Measurements from ENCODE around the gene RPN2.

The RPN2 gene

GRCh38 chr20:37261714-37262113, 82.6 kb downstream of the RPN2 start, which contains the start of gene GHRH:
Gene GHRH, minus strand, starts transcription at chr20:37261814. Its CDS starts 4,925 bp downstream, at chr20:37256889.
- H3K4me3 ChIP-seq (ENCODE audit: low read length) = no peak within 1 kb of the TSS
- H3K4me1 ChIP-seq (ENCODE audit: control insufficient read depth, insufficient read depth, low read length) = peaks cover 3% of the 10 kb centered on the region; the same call in 1 of the 2 replicates
- H3K27me3 ChIP-seq (ENCODE audit: control insufficient read depth, insufficient read depth, low read length) = no peaks in the 10 kb centered on the region
- no peak for DNase-seq (ENCODE audit: low read depth, low spot score)
- no peak within 1 kb of the TSS for H3K27ac ChIP-seq (ENCODE audit: low read length)
- no CpG with 5 or more reads among the region's 9 CpGs for WGBS (ENCODE audit: insufficient coverage, insufficient read length)
- H3K9me3 ChIP-seq (ENCODE audit: control insufficient read depth, insufficient read depth, low read length) = no peaks in the 10 kb centered on the region
- H3K36me3 ChIP-seq (ENCODE audit: control insufficient read depth, insufficient read depth, low read length) = no peaks in the 10 kb centered on the region; the same call in 1 of the 2 replicates

DNA sequence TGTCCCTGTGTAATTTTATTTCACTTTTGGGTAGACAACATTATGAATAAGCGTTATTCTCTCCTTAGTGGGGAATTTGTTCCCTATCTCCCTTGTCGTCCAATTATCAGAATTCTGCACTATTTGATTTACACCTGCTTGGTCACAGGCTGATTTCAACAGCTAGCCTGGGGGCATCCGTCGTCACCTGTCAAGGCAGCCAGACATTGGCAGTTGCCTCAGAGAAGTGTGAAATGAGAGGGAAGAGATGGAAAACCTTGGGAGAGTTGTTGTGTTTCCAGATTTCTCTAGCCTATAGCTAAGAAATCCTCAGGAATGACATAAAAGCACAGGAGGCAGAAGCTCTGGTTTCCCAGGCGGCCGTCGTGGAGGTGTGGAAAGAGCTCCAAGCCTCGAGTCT, 83.4 kb downstream of the RPN2 start:
- Histone ChIP-seq H3K4me3 (ENCODE audit: low read length) (no peak overlapping the region), H3K27ac (ENCODE audit: low read length) (no peak overlapping the region), H3K4me1 (ENCODE audit: control insufficient read depth, insufficient read depth, low read length) (peaks cover 3% of the 10 kb centered on the region; the same call in 1 of the 2 replicates), H3K36me3 (ENCODE audit: control insufficient read depth, insufficient read depth, low read length) (no peaks in the 10 kb centered on the region; the same call in 1 of the 2 replicates), H3K9me3 (ENCODE audit: control insufficient read depth, insufficient read depth, low read length) (no peaks in the 10 kb centered on the region), H3K27me3 (ENCODE audit: control insufficient read depth, insufficient read depth, low read length) (no peaks in the 10 kb centered on the region)
- DNase-seq (ENCODE audit: low read depth, low spot score) = no peak
- WGBS (ENCODE audit: insufficient coverage, insufficient read length) = no CpG with 5 or more reads among the region's 8 CpGs

DNA sequence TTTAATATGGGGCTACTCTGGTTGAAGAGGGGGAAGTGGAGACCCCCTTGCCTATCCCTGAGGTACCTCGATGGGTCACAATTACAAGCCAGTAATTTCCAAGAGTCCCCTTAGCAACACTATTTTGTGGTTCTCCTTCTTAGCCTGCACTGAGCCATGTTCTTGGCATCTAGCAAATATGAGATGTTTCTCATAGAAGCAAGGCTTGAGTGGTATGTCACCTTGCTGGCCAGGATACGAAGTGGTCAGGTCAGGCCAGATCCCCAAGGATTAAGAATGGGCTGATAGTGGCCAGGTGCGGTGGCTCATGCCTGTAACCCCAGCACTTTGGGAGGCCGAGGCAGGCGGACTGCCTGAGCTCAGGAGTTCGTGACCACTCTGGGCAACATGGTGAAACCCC, 84.6 kb downstream of the RPN2 start:
- no peak overlapping the region for H3K4me3 ChIP-seq (ENCODE audit: low read length)
- H3K27me3 ChIP-seq (ENCODE audit: control insufficient read depth, insufficient read depth, low read length) = no peaks in the 10 kb centered on the region
- no peaks in the 10 kb centered on the region for H3K36me3 ChIP-seq (ENCODE audit: control insufficient read depth, insufficient read depth, low read length)
- no peak for DNase-seq (ENCODE audit: low read depth, low spot score)
- no CpG with 5 or more reads among the region's 6 CpGs for WGBS (ENCODE audit: insufficient coverage, insufficient read length)
- no peak overlapping the region for H3K27ac ChIP-seq (ENCODE audit: low read length)
- H3K9me3 ChIP-seq (ENCODE audit: control insufficient read depth, insufficient read depth, low read length) = no peaks in the 10 kb centered on the region
- no peaks in the 10 kb centered on the region for H3K4me1 ChIP-seq (ENCODE audit: control insufficient read depth, insufficient read depth, low read length)

DNA sequence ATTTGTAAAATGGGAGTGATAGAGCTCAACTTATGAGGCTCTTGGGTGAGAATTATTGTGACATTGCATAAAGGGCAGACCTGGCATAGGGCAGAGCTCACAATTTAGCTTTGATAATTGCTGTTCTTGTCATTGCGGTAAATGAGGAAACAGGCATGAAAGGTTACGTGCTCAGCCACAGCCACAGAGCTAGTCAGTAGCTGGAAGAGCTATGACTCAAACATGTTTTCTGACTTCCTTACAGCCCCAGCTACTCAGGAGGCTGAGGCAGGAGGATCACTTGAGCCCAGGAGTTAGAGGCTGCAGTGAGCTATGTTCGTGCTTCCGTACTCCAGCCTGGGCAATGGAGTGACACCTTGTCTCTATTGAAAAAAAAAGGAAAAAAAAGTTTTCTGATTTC, 86.0 kb downstream of the RPN2 start:
- no peak overlapping the region for H3K27ac ChIP-seq (ENCODE audit: low read length)
- WGBS (ENCODE audit: insufficient coverage, insufficient read length) = no CpG with 5 or more reads among the region's 4 CpGs
- no peak overlapping the region for H3K4me3 ChIP-seq (ENCODE audit: low read length)
- DNase-seq (ENCODE audit: low read depth, low spot score) = no peak
- no peaks in the 10 kb centered on the region for H3K9me3 ChIP-seq (ENCODE audit: control insufficient read depth, insufficient read depth, low read length)
- H3K4me1 ChIP-seq (ENCODE audit: control insufficient read depth, insufficient read depth, low read length) = no peaks in the 10 kb centered on the region
- H3K27me3 ChIP-seq (ENCODE audit: control insufficient read depth, insufficient read depth, low read length) = no peaks in the 10 kb centered on the region
- H3K36me3 ChIP-seq (ENCODE audit: control insufficient read depth, insufficient read depth, low read length) = no peaks in the 10 kb centered on the region

DNA sequence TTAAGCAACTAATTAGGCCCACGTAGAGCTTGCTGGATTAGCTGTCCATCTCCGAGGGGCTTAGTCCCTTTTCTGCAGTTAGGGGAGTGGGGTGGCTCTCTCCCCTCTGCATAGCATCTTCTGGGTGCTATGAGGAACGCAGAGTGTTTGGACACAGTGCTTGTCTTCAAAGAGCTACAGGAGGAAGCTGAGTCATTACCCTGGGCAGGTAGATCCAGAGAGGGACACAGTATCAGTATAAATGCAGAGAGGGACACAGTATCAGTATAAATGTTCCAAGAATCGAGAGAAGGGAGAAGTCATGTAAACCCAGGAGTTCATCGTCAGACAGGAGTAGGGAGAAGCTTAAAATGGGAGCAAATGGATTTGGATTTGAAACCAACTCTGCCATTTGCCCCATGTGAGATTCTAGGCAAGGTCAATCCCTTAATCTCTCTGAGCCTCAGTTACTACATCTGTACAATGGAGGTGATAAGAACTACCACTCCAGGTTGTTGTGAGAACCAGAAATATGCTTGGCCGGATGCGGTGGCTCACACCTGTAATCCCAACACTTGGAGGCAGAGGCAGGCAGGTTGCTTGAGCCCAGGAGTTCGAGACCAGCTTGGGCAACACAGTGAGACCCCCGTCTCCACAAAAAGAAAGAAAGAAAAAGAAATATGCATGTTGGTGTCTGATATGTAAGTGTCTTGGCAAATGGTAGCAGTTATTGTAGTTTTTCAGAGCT, 88.0 kb downstream of the RPN2 start:
- no CpG with 5 or more reads among the region's 9 CpGs for WGBS (ENCODE audit: insufficient coverage, insufficient read length)
- H3K27me3 ChIP-seq (ENCODE audit: control insufficient read depth, insufficient read depth, low read length) = no peaks in the 10 kb centered on the region
- no peaks in the 10 kb centered on the region for H3K36me3 ChIP-seq (ENCODE audit: control insufficient read depth, insufficient read depth, low read length)
- no peaks in the 10 kb centered on the region for H3K4me1 ChIP-seq (ENCODE audit: control insufficient read depth, insufficient read depth, low read length)
- H3K27ac ChIP-seq (ENCODE audit: low read length) = no peak overlapping the region
- H3K4me3 ChIP-seq (ENCODE audit: low read length) = no peak overlapping the region
- no peak for DNase-seq (ENCODE audit: low read depth, low spot score)
- H3K9me3 ChIP-seq (ENCODE audit: control insufficient read depth, insufficient read depth, low read length) = no peaks in the 10 kb centered on the region

DNA sequence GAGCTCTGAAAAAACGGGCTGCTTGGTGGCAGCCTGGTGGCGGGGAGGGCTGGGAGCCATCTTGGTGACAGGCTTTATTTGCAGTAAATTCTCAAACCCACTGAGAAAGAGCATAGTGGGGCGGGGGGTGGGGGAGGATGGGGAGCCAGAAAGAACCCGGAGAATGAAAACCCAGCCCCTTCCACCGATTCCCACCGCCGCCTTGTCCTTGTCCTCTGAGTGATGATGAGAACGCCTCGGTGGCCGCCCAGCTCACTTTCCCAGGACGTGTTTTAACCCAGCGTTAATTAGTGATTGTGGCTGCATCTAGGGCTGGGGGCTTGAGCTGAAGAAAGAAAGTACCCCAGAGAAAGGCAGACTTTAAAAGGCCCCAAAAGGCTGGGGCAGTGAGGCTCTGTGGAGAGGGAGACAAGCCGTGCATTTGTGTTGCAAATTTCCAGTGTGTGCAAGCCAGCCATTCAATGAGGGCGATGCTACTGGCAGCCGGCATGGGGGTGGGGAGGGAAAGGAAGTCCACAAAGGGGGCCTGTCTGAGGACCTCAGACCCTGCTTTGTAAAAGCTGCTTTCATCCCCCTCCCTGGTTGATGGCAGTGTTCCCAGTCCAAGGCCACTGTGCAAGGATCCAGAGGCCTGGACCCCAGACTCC, 88.7 kb downstream of the RPN2 start:
- no peak overlapping the region for H3K27ac ChIP-seq (ENCODE audit: low read length)
- no peaks in the 10 kb centered on the region; the same call in 1 of the 2 replicates for H3K4me1 ChIP-seq (ENCODE audit: control insufficient read depth, insufficient read depth, low read length)
- H3K9me3 ChIP-seq (ENCODE audit: control insufficient read depth, insufficient read depth, low read length) = no peaks in the 10 kb centered on the region
- no peak for DNase-seq (ENCODE audit: low read depth, low spot score)
- WGBS (ENCODE audit: insufficient coverage, insufficient read length) = no CpG with 5 or more reads among the region's 15 CpGs
- H3K4me3 ChIP-seq (ENCODE audit: low read length) = no peak overlapping the region
- no peaks in the 10 kb centered on the region for H3K27me3 ChIP-seq (ENCODE audit: control insufficient read depth, insufficient read depth, low read length)
- no peaks in the 10 kb centered on the region for H3K36me3 ChIP-seq (ENCODE audit: control insufficient read depth, insufficient read depth, low read length)

DNA sequence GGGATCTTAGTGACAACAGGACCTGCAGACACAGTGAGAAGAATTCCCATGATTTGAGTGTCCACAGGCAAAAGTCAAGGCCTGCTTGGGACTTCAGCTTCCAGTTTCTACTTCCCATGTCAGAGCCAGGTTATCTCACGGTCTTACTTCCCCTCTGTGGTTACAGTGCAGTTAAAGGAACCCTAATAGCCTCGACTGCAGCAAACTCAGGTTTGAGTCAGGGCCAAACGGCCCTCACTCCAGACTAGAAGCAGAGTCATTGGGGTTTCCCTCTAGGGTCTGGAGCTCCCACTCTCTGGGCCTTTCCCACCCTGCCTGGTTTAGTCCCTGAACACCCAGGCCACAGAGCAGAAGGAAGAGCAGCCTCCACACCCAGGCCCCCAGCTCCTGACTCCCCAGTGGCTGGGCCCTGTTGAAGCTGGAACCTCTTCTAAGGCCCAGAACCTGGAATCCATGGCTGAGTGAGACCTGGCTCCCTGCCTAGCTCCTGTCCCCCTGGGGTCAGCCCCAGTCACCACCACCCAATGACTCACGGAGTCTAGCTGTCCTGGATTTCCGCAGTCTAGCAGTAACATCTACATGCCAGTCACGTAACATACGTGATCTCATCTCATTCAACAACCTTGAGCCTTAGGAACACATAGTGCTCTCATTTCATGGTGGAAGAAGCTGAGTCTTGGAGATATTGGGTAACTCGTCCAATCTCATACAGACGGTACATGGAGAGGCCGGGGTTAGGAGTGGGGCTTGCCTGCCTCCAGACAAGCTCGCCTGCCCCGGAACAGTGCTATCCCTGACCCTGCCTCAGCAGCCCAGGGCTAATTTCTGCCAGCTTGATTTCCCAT, 91.7 kb downstream of the RPN2 start:
- no CpG with 5 or more reads among the region's 12 CpGs for WGBS (ENCODE audit: insufficient coverage, insufficient read length)
- H3K27me3 ChIP-seq (ENCODE audit: control insufficient read depth, insufficient read depth, low read length) = no peaks in the 10 kb centered on the region

GRCh38 chr20:37271421-37271768, 92.3 kb downstream of the RPN2 start:
- Histone ChIP-seq H3K27me3 (ENCODE audit: control insufficient read depth, insufficient read depth, low read length) (no peaks in the 10 kb centered on the region), H3K27ac (ENCODE audit: low read length) (no peak overlapping the region), H3K4me1 (ENCODE audit: control insufficient read depth, insufficient read depth, low read length) (no peaks in the 10 kb centered on the region; the same call in 1 of the 2 replicates), H3K4me3 (ENCODE audit: low read length) (no peak overlapping the region), H3K36me3 (ENCODE audit: control insufficient read depth, insufficient read depth, low read length) (no peaks in the 10 kb centered on the region), H3K9me3 (ENCODE audit: control insufficient read depth, insufficient read depth, low read length) (no peaks in the 10 kb centered on the region)
- no peak for DNase-seq (ENCODE audit: low read depth, low spot score)
- WGBS (ENCODE audit: insufficient coverage, insufficient read length) = no CpG with 5 or more reads among the region's 3 CpGs

More for the DNA sequence above, 91.7 kb downstream of the RPN2 start:
- H3K9me3 ChIP-seq (ENCODE audit: control insufficient read depth, insufficient read depth, low read length) = no peaks in the 10 kb centered on the region
- no peak for DNase-seq (ENCODE audit: low read depth, low spot score)
- H3K36me3 ChIP-seq (ENCODE audit: control insufficient read depth, insufficient read depth, low read length) = no peaks in the 10 kb centered on the region
- H3K4me1 ChIP-seq (ENCODE audit: control insufficient read depth, insufficient read depth, low read length) = no peaks in the 10 kb centered on the region; the same call in 1 of the 2 replicates
- H3K27ac ChIP-seq (ENCODE audit: low read length) = no peak overlapping the region
- no peak overlapping the region for H3K4me3 ChIP-seq (ENCODE audit: low read length)

- H3K9me3 ChIP-seq (ENCODE audit: control insufficient read depth, insufficient read depth, low read length) = no peaks in the 10 kb centered on the region
- WGBS (ENCODE audit: insufficient coverage, insufficient read length) = no CpG with 5 or more reads among the region's 1 CpG
- no peak overlapping the region for H3K4me3 ChIP-seq (ENCODE audit: low read length)
- H3K4me1 ChIP-seq (ENCODE audit: control insufficient read depth, insufficient read depth, low read length) = no peaks in the 10 kb centered on the region; the same call in 1 of the 2 replicates
- H3K27me3 ChIP-seq (ENCODE audit: control insufficient read depth, insufficient read depth, low read length) = no peaks in the 10 kb centered on the region
- no peak overlapping the region for H3K27ac ChIP-seq (ENCODE audit: low read length)
- no peak for DNase-seq (ENCODE audit: low read depth, low spot score)
- no peaks in the 10 kb centered on the region for H3K36me3 ChIP-seq (ENCODE audit: control insufficient read depth, insufficient read depth, low read length)
Measured at GRCh38 chr20:37273988-37274387, 94.9 kb downstream of the RPN2 start.

DNA sequence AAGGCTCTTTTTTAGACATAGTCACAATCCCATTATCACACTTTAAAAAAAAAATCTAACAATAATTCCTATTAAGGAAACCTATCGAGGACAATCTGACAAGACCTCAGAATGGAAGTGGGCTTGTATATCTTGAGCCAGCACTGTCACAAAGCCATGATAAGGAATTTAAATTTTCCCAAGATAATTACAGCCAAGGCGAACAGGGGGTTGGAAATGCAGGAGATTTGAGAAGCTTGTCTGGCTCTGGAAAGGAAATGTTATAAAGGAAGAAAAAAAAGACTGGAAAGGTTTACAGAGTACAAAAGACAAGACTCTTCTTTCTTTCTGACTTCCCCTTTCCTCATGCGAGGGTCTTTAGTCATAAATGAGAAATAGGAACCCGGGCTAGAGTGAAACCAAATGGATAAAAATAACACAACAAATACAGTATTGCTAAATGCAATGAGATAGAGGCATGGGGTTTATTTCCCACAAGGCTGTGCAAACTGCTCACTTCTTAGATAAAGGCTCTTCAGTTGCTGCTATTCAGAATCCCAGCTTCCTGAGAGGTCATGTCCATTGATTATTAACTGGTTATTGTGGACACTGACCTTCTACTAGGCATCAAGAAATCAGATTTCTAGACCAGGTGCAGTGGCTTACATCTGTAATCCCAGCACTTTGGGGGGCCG, 95.9 kb downstream of the RPN2 start:
- Histone ChIP-seq H3K4me3 (ENCODE audit: low read length) (no peak overlapping the region), H3K36me3 (ENCODE audit: control insufficient read depth, insufficient read depth, low read length) (no peaks in the 10 kb centered on the region), H3K27me3 (ENCODE audit: control insufficient read depth, insufficient read depth, low read length) (no peaks in the 10 kb centered on the region), H3K27ac (ENCODE audit: low read length) (no peak overlapping the region), H3K9me3 (ENCODE audit: control insufficient read depth, insufficient read depth, low read length) (no peaks in the 10 kb centered on the region), H3K4me1 (ENCODE audit: control insufficient read depth, insufficient read depth, low read length) (no peaks in the 10 kb centered on the region; the same call in 1 of the 2 replicates)
- DNase-seq (ENCODE audit: low read depth, low spot score) = no peak
- no CpG with 5 or more reads among the region's 5 CpGs for WGBS (ENCODE audit: insufficient coverage, insufficient read length)

All from iPS DF 6.9 (cell line).